ENCODE data around the gene EPS8. TPM values are rescaled to one million over a fixed set of nuclear protein-coding genes. Genes with fewer than 3 reads are reported as not detected.
"Not testable (repeated sequence)": the region's sequence is repeated elsewhere in the genome, so short reads cannot be mapped to it uniquely, and the experiment has no call there.

Gene EPS8
- total RNA-seq, 1 experiment from 2014 or later, result 97.5 TPM

- no peaks in the 10 kb centered on the region for H3K27me3 Mint-ChIP-seq (ENCODE audit: unreplicated experiment)
- intact Hi-C loops (cut with micrococcal nuclease; ENCODE audit: unreplicated experiment), result no loop called here
- H3K4me3 Mint-ChIP-seq (ENCODE audit: low read depth, unreplicated experiment), result no peak overlapping the region
- no peak overlapping the region for H3K27ac Mint-ChIP-seq (ENCODE audit: unreplicated experiment)
- BruUV-seq (replicated peaks), result no TSS peak
- no peak for TF ChIP-seq CTCF (IDR thresholded peaks at IDR 0.05; ENCODE audit: unreplicated experiment)
- H3K36me3 Mint-ChIP-seq (ENCODE audit: insufficient read depth, unreplicated experiment), result no peaks in the 10 kb centered on the region
- peaks cover 58% of the 10 kb centered on the region for H3K4me1 Mint-ChIP-seq (ENCODE audit: low read depth, unreplicated experiment)
- DNase-seq, result no peak
- no peaks in the 10 kb centered on the region for H3K9me3 Mint-ChIP-seq (ENCODE audit: low read depth, unreplicated experiment)
- CTCF ChIA-PET, result interaction anchor here (1.0 kb wide), 1 partner anchor 19 kb away, joined by 3 read pairs; no protein-coding TSS in a partner anchor
These were observed 37.4 kb downstream of the EPS8 start for GRCh38 chr12:15751741-15752140.

GRCh38 chr12:15749937-15750336, 39.3 kb downstream of the EPS8 start:
- DNase-seq, result no peak
- Mint-ChIP-seq H3K4me3 (ENCODE audit: low read depth, unreplicated experiment) (no peak overlapping the region), H3K4me1 (ENCODE audit: low read depth, unreplicated experiment) (peaks cover 57% of the 10 kb centered on the region), H3K9me3 (ENCODE audit: low read depth, unreplicated experiment) (no peaks in the 10 kb centered on the region), H3K27ac (ENCODE audit: unreplicated experiment) (peak overlapping the region; percentile 48), H3K27me3 (ENCODE audit: unreplicated experiment) (no peaks in the 10 kb centered on the region), H3K36me3 (ENCODE audit: insufficient read depth, unreplicated experiment) (no peaks in the 10 kb centered on the region)
- intact Hi-C loops (cut with micrococcal nuclease; ENCODE audit: unreplicated experiment), result no loop called here
- no peak for TF ChIP-seq CTCF (IDR thresholded peaks at IDR 0.05; ENCODE audit: unreplicated experiment)
- CTCF ChIA-PET, result no interaction called here
- BruUV-seq (replicated peaks), result no TSS peak

- H3K9me3 Mint-ChIP-seq (ENCODE audit: low read depth, unreplicated experiment); DNase-seq; intact Hi-C loops (cut with micrococcal nuclease; ENCODE audit: unreplicated experiment); H3K36me3 Mint-ChIP-seq (ENCODE audit: insufficient read depth, unreplicated experiment); CTCF ChIA-PET; BruUV-seq (replicated peaks); H3K27ac Mint-ChIP-seq (ENCODE audit: unreplicated experiment); H3K4me3 Mint-ChIP-seq (ENCODE audit: low read depth, unreplicated experiment); H3K27me3 Mint-ChIP-seq (ENCODE audit: unreplicated experiment): not testable (repeated sequence)
- H3K4me1 Mint-ChIP-seq (ENCODE audit: low read depth, unreplicated experiment), result peaks cover 32% of the 10 kb centered on the region
These were observed 47.3 kb downstream of the EPS8 start for GRCh38 chr12:15741870-15742269.

GRCh38 chr12:15741082-15741481, 48.1 kb downstream of the EPS8 start:
- no TSS peak for BruUV-seq (replicated peaks)
- Mint-ChIP-seq H3K36me3 (ENCODE audit: insufficient read depth, unreplicated experiment) (no peaks in the 10 kb centered on the region), H3K9me3 (ENCODE audit: low read depth, unreplicated experiment) (peaks cover 2% of the 10 kb centered on the region), H3K4me1 (ENCODE audit: low read depth, unreplicated experiment) (peaks cover 32% of the 10 kb centered on the region), H3K27me3 (ENCODE audit: unreplicated experiment) (no peaks in the 10 kb centered on the region), H3K4me3 (ENCODE audit: low read depth, unreplicated experiment) (no peak overlapping the region), H3K27ac (ENCODE audit: unreplicated experiment) (no peak overlapping the region)
- no peak for TF ChIP-seq CTCF (IDR thresholded peaks at IDR 0.05; ENCODE audit: unreplicated experiment)
- CTCF ChIA-PET, result no interaction called here
- no peak for DNase-seq
- intact Hi-C loops (cut with micrococcal nuclease; ENCODE audit: unreplicated experiment), result no loop called here

- CTCF ChIA-PET; DNase-seq; H3K27ac Mint-ChIP-seq (ENCODE audit: unreplicated experiment); H3K9me3 Mint-ChIP-seq (ENCODE audit: low read depth, unreplicated experiment); H3K27me3 Mint-ChIP-seq (ENCODE audit: unreplicated experiment); H3K4me3 Mint-ChIP-seq (ENCODE audit: low read depth, unreplicated experiment); BruUV-seq (replicated peaks); intact Hi-C loops (cut with micrococcal nuclease; ENCODE audit: unreplicated experiment); H3K36me3 Mint-ChIP-seq (ENCODE audit: insufficient read depth, unreplicated experiment): not testable (repeated sequence)
- H3K4me1 Mint-ChIP-seq (ENCODE audit: low read depth, unreplicated experiment), result peaks cover 32% of the 10 kb centered on the region
These were observed 48.8 kb downstream of the EPS8 start for GRCh38 chr12:15740389-15740788.

Measured in Calu3 (cell line).